A549 (cell line): ENCODE measurements around the gene BMX.

Experiments used
- EP300 ChIP-seq, 2 experiments: fragments of >200 bp; sonication (Bioruptor Twin); formaldehyde crosslinking; IDR thresholded peaks; 2 replicates in 1 of 2; 3 replicates in 1 of 2; pipeline ENCODE4 v1.6.1; 2016 to 2017
- JUN ChIP-seq, 2 experiments: fragments of >200 bp; sonication (Bioruptor Twin); formaldehyde crosslinking; IDR thresholded peaks; 2 replicates in 1 of 2; 3 replicates in 1 of 2; pipeline ENCODE4 v1.6.1; 2016 to 2017
- TF ChIP-seq, protein P1 (sequence below): fragments of >200 bp; sonication (Bioruptor Twin); formaldehyde crosslinking; IDR thresholded peaks from 3 replicates; pipeline ENCODE4 v1.6.1; 2016

DNA sequence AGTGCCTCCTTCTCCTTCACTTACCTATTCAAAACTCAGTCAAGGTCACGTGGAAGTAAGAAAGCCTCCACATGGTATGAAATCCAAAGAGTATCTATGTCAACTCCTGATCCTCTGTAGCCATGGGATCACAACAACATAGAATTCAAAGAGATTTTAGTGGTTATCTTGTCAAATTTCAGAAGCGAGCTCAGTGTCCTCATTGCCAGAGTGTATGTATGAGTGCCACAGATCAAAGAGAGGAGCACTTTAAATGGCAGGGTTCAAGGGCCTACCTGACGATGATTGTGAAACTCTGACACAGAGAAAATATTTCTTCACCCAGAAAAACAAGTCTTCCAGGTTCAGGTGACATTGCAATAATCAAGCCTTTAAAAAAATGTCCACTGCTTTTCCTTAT is 101.3 kb downstream of the BMX start:
- no peak for TF ChIP-seq JUN (IDR thresholded peaks at IDR 0.05)
- no peak for TF ChIP-seq EP300 (IDR thresholded peaks at IDR 0.05)
- TF ChIP-seq, protein P1, sequence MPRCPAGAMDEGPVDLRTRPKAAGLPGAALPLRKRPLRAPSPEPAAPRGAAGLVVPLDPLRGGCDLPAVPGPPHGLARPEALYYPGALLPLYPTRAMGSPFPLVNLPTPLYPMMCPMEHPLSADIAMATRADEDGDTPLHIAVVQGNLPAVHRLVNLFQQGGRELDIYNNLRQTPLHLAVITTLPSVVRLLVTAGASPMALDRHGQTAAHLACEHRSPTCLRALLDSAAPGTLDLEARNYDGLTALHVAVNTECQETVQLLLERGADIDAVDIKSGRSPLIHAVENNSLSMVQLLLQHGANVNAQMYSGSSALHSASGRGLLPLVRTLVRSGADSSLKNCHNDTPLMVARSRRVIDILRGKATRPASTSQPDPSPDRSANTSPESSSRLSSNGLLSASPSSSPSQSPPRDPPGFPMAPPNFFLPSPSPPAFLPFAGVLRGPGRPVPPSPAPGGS, result no peak
